Bronchial epithelial cell (primary cell): ENCODE measurements around the gene TMEM270. TPM values are rescaled to one million over a fixed set of nuclear protein-coding genes. Genes with fewer than 3 reads are reported as not detected.

ENCODE experiments used
- DNase-seq: peaks from one replicate; pipeline ENCODE4 v3.0.0-alpha.2; 2010; ENCODE audit warnings: low read depth
- FAIRE-seq: peaks from 2 replicates; lab custom pipeline; 2011; peaks lifted over from hg19 to GRCh38; lab: Jason Lieb, UNC
- H3K27me3 ChIP-seq: 2 replicates; pipeline ENCODE4 v1.5.1; 2011; ENCODE audit warnings: low read length; ENCODE audit not compliant: control insufficient read depth, insufficient read depth
- H3K36me3 ChIP-seq: 2 replicates; pipeline ENCODE4 v1.5.1; 2011; ENCODE audit warnings: low read length; ENCODE audit not compliant: control insufficient read depth, insufficient read depth
- H3K4me3 ChIP-seq: 2 replicates; pipeline ENCODE4 v1.5.1; 2011; ENCODE audit warnings: mild to moderate bottlenecking, low read depth, low read length, control low read depth
- total RNA-seq: library from RNA; depleted of rRNA; stranded (reverse); fragments of >200 nt; gene quantifications from 2 replicates; pipeline ENCODE4 v1.2.1, GENCODE V29; 2014
- TF ChIP-seq, protein P1 (sequence below): IDR thresholded peaks from 2 replicates; pipeline ENCODE4 v1.5.1; 2011; ENCODE audit warnings: mild to moderate bottlenecking, moderate library complexity, low read length, control low read depth, inconsistent platforms; ENCODE audit not compliant: insufficient read depth, severe bottlenecking

TMEM270 gene
- total RNA-seq, 1 donor from 2014 or later, result not detected

DNA sequence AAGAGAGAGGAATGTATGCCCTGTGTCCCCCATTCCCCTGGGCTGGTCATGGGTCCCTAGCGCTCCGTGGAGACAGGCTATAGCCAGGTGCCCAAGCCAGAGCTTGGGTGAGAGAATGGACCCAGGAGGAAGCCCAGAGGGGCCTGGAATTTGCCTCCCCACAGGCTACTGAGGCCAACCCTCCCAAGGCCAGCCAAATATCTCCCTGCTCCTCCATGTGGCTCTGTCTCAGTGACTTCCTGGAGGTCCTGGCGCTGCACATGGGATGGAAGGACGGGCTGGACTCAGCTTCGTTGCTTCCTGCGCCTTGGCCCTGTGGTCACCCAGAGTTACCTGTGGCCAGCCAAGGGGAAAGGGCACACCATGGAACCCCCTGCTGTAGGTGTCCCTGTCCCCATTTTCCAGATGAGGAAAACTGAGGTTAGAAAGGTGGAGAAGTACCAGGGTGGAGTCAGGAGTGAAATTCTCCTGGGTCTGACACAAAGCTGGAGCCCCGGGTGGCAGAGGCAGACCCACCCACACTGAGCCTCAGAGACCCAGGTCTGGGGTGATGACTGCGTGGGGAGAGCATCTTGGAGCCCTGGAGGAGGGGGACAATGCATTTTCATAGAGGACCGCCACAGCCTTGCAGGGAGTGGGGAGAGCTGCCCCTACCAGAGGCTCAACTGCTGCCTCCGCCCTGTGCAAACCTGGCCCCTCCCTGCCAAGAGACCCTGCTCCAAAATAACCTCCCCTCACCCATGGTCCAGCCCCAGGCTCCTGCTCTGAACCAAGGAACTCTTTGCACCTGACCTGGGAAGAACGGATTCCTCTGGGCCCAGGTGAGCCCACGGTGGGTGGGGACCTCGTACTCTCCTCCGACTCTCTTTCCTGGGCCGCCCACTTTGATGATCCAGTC, 42.6 kb downstream of the TMEM270 start:
- no peak for DNase-seq
- Histone ChIP-seq H3K36me3 (no peaks in the 10 kb centered on the region), H3K4me3 (no peak overlapping the region), H3K27me3 (peaks cover 2% of the 10 kb centered on the region)
- TF ChIP-seq, protein P1, sequence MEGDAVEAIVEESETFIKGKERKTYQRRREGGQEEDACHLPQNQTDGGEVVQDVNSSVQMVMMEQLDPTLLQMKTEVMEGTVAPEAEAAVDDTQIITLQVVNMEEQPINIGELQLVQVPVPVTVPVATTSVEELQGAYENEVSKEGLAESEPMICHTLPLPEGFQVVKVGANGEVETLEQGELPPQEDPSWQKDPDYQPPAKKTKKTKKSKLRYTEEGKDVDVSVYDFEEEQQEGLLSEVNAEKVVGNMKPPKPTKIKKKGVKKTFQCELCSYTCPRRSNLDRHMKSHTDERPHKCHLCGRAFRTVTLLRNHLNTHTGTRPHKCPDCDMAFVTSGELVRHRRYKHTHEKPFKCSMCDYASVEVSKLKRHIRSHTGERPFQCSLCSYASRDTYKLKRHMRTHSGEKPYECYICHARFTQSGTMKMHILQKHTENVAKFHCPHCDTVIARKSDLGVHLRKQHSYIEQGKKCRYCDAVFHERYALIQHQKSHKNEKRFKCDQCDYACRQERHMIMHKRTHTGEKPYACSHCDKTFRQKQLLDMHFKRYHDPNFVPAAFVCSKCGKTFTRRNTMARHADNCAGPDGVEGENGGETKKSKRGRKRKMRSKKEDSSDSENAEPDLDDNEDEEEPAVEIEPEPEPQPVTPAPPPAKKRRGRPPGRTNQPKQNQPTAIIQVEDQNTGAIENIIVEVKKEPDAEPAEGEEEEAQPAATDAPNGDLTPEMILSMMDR, result no peak
- no peak for FAIRE-seq

DNA sequence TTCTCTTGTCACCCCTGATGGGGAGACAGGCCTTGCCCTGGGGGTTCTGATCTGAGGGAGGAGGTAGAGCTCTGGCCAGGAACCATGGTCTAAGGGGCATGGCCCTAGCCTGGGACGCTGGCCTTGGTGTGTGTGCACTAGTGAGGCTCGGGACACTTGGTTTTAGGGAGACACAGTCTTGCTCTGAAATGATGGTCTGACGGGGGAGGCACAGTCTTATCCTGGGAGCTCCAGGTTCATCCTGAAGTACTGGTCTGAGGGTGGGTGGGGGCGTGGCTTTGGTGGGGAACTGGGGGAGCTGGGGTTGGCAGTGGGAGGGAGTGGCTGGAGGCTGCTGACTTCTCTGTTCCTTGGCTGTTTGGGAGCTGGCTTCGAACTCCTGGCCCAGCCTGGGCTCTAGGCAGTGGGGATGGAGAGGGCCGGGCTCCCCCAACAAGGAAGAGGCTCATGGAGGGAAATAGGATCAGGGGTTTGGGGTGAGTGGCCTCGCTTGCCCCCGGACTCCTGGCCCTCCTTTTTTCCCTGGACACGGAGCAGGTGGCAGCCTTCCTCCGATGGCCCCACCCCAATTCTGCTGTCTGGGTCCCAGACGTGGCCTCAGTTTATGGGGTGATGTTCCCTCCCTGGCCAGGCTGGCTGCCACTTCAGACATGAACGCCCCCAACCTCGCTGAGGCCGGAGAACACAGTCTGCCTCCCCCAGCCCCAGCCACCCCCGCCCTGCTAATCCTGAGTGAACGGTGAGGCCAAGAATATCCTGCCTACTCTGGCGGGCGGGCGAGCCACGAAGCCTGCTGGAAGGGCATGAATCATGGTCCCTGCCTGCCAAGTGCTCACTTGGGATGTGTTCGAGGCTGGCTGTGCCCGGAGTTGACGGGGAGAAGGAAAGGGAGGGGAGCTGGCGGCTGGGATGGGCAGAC, 43.5 kb downstream of the TMEM270 start:
- TF ChIP-seq, protein P1, result no peak

DNA sequence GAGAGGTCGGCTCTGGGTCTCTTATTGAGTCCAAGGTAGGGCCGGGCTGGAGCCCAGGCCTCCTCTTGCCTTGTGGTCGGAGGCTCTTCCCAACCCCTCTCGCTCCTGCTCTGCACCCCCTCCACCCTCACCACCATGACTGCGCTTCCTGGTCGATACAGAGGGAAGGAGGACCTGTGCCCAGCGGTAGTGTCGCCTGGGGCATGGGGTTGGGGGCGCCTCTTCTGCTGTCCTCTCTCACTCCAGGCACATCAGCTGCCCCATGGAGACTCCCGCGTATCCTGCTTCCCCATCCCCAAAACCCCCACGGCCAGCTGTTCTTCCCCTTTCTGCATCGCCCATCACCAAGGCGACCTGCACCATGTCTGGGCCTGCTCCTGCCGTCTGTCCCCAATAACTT, 44.4 kb downstream of the TMEM270 start:
- Histone ChIP-seq H3K27me3 (peaks cover 2% of the 10 kb centered on the region), H3K4me3 (no peak overlapping the region), H3K36me3 (no peaks in the 10 kb centered on the region)
- DNase-seq (no peak), FAIRE-seq (no peak)
- TF ChIP-seq, protein P1, result no peak

More for the DNA sequence above, 43.5 kb downstream of the TMEM270 start:
- H3K4me3 ChIP-seq, result no peak overlapping the region
- DNase-seq, result no peak
- H3K27me3 ChIP-seq, result peaks cover 2% of the 10 kb centered on the region
- H3K36me3 ChIP-seq, result no peaks in the 10 kb centered on the region
- FAIRE-seq, result no peak

DNA sequence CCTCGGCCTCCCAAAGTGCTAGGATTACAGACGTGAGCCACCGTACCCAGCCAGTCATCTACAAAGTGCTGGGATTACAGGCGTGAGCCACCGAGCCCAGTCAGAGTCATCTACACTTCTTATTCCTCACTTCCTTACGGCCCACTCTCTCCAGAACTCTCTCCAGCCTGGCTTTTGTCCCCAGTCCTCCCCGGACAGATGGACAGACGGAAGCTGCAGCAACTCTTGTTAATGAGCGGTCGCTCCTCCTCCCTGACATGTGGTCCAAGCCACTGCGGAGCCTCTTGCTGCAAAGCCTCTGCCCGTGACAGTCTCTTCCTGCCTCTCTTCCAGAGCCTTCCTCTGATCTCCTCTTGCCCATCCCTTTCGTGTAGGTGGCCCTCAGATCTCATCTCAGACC, 45.9 kb downstream of the TMEM270 start:
- no peak for FAIRE-seq

DNA sequence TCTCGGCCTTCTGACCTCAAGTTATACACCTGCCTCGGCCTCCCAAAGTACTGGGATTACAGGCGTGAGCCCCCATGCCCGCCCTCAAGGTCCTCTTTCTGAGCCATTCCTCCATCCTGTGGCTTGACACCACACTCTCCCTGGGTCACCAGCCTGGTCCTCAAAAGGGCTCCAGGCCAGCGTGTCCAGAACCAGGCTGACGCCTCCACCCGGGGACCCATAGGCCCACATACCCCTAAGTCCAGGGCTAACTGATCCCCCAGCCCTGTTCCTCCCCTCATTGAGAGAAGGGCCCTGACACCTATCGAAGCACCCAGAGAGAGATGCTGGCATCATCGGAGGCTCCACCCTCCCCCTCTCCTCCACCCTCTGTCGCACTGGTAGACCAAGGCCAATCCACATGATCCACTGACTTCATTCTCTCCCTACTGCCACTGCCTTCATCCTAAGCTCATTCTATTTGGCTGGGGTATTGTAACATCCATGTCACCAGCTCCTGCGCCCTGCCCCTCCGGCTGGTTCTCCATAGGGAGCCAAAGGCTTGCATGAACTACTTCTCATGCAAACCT, 46.7 kb downstream of the TMEM270 start:
- no peak for DNase-seq
- Histone ChIP-seq H3K27me3 (peaks cover 2% of the 10 kb centered on the region), H3K36me3 (no peaks in the 10 kb centered on the region), H3K4me3 (no peak overlapping the region)
- TF ChIP-seq, protein P1, result no peak
- no peak for FAIRE-seq

More for the DNA sequence above, 45.9 kb downstream of the TMEM270 start:
- DNase-seq, result no peak
- no peak overlapping the region for H3K4me3 ChIP-seq
- peaks cover 2% of the 10 kb centered on the region for H3K27me3 ChIP-seq
- H3K36me3 ChIP-seq, result no peaks in the 10 kb centered on the region
- TF ChIP-seq, protein P1, result no peak
